Calu3 (cell line): ENCODE measurements around the gene CIRBP. TPM values are rescaled to one million over a fixed set of nuclear protein-coding genes. Genes with fewer than 3 reads are reported as not detected.

Experiments used
- BruUV-seq: library from RNA; stranded (reverse); fragments of 400-500 nt; replicated peaks from 2 replicates; lab custom pipeline; 2021; lab: Mats Ljungman, UMichigan
- CTCF ChIA-PET: fragments of 300-600 bp; sonication (Branson Sonifier 250); formaldehyde crosslinking; loops from one replicate; lab custom pipeline; 2022; ENCODE audit warnings: antibody characterized with exemption; lab: Charles Lee
- DNase-seq: peaks from one replicate; pipeline ENCODE4 v3.0.0; 2022
- H3K27ac Mint-ChIP-seq: one replicate; pipeline ENCODE4 v1.8.0; 2022; ENCODE audit warnings: mixed read lengths; ENCODE audit not compliant: unreplicated experiment
- H3K27me3 Mint-ChIP-seq: one replicate; pipeline ENCODE4 v1.8.0; 2022; ENCODE audit warnings: mixed read lengths; ENCODE audit not compliant: unreplicated experiment
- H3K36me3 Mint-ChIP-seq: one replicate; pipeline ENCODE4 v1.8.0; 2022; ENCODE audit warnings: mild to moderate bottlenecking, moderate library complexity, mixed read lengths; ENCODE audit not compliant: insufficient read depth, unreplicated experiment
- H3K4me1 Mint-ChIP-seq: one replicate; pipeline ENCODE4 v1.8.0; 2022; ENCODE audit warnings: mild to moderate bottlenecking, low read depth, mixed read lengths; ENCODE audit not compliant: unreplicated experiment
- H3K4me3 Mint-ChIP-seq: one replicate; pipeline ENCODE4 v1.8.0; 2022; ENCODE audit warnings: mild to moderate bottlenecking, low read depth, moderate library complexity, mixed read lengths; ENCODE audit not compliant: unreplicated experiment
- H3K9me3 Mint-ChIP-seq: one replicate; pipeline ENCODE4 v1.8.0; 2022; ENCODE audit warnings: low read depth, mixed read lengths; ENCODE audit not compliant: unreplicated experiment
- intact Hi-C: fragments of 100-400 bp; cut with micrococcal nuclease; formaldehyde crosslinking; loops from one replicate; pipeline ENCODE4 v1.10.0; 2022; ENCODE audit not compliant: unreplicated experiment
- total RNA-seq: library from RNA; stranded (reverse); gene quantifications from 2 replicates; pipeline ENCODE4 v1.2.3, GENCODE V29; 2022
- TF ChIP-seq, protein P1 (sequence below): fragments of 200-600 bp; IDR thresholded peaks from one replicate; pipeline ENCODE4 v1.8.0; 2022; ENCODE audit warnings: antibody characterized with exemption; ENCODE audit not compliant: unreplicated experiment

The CIRBP gene
- total RNA-seq, 1 experiment from 2014 or later: 102 TPM

DNA sequence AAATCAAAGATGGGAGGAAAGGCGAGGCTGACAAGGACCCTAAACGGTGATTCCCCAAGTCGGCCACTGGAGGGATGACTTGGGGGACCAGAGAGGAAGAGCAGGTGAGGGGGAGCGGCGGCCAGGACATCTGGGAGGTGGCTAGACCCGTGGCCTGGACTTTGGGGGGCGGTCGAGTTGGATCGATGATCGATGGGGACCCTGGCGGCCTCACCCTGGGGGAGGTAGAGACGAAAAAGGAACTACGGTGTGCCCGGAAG lies 7.7 kb upstream of the CIRBP start:
- CTCF ChIA-PET: interaction anchor here (1.2 to 1.7 kb wide), 2 partner anchors 8 to 17 kb away, joined by 4 to 6 read pairs; no protein-coding TSS in a partner anchor
- no peaks in the 10 kb centered on the region for H3K9me3 Mint-ChIP-seq
- H3K27ac Mint-ChIP-seq: peak overlapping the region; percentile 97
- no peaks in the 10 kb centered on the region for H3K27me3 Mint-ChIP-seq
- H3K4me3 Mint-ChIP-seq: peak overlapping the region; percentile 90
- TF ChIP-seq, protein P1, sequence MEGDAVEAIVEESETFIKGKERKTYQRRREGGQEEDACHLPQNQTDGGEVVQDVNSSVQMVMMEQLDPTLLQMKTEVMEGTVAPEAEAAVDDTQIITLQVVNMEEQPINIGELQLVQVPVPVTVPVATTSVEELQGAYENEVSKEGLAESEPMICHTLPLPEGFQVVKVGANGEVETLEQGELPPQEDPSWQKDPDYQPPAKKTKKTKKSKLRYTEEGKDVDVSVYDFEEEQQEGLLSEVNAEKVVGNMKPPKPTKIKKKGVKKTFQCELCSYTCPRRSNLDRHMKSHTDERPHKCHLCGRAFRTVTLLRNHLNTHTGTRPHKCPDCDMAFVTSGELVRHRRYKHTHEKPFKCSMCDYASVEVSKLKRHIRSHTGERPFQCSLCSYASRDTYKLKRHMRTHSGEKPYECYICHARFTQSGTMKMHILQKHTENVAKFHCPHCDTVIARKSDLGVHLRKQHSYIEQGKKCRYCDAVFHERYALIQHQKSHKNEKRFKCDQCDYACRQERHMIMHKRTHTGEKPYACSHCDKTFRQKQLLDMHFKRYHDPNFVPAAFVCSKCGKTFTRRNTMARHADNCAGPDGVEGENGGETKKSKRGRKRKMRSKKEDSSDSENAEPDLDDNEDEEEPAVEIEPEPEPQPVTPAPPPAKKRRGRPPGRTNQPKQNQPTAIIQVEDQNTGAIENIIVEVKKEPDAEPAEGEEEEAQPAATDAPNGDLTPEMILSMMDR: no peak
- peaks cover 29% of the 10 kb centered on the region for H3K4me1 Mint-ChIP-seq
- peaks cover 79% of the 10 kb centered on the region for H3K36me3 Mint-ChIP-seq
- intact Hi-C loops: no loop called here
- no peak for DNase-seq
- BruUV-seq: no TSS peak

DNA sequence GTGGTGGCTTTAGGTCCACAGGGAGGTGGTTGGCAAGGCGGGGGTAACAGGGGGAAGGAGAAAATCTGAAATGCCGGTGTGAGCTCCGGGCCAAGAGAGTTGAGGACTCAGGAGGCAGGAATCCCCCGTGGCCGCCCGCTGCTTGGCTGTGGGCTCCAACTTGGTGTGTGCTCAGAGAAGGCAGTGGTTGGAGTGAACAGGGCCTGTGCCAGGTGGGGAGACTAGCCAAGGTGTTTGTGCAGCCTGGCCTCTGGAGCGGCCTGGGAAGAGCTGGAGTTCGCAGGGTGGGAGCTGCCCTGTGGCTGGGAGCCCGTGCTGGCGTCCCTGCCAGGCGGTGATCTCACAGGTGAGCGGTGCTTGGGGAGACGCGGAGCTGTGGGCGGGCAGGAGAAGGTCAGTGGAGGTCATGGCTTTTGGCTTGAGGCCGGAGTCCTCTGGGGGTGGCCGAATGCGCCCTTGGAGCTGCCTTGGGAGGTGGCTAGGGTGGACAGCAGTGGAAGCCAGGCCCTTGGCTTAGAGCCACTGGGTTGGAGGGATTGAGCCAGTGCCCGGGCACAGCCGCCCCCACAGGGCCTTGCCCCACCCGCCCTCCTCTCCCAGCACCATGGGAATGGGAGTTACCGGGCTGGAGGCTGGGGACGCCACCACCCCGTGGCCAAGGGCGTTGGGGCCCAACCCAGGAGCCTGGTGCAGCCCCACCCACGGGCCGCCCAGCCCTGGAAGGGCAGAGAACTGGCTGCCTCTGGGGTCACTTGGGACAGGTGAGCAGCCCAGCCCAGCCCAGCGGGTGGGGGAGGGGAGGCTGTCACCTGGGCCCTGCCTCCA lies 7.1 kb upstream of the CIRBP start:
- Mint-ChIP-seq H3K4me1 (peaks cover 31% of the 10 kb centered on the region), H3K27me3 (no peaks in the 10 kb centered on the region), H3K4me3 (peak overlapping the region; percentile 90), H3K9me3 (no peaks in the 10 kb centered on the region), H3K36me3 (peaks cover 78% of the 10 kb centered on the region), H3K27ac (peak overlapping the region; percentile 97)
- TF ChIP-seq, protein P1: no peak
- TSS peak; percentile 43 for BruUV-seq
- intact Hi-C loops: no loop called here
- CTCF ChIA-PET: interaction anchor here (1.2 to 1.7 kb wide), 2 partner anchors 9 to 18 kb away, joined by 4 to 6 read pairs; no protein-coding TSS in a partner anchor
- peak; percentile 75 for DNase-seq

DNA sequence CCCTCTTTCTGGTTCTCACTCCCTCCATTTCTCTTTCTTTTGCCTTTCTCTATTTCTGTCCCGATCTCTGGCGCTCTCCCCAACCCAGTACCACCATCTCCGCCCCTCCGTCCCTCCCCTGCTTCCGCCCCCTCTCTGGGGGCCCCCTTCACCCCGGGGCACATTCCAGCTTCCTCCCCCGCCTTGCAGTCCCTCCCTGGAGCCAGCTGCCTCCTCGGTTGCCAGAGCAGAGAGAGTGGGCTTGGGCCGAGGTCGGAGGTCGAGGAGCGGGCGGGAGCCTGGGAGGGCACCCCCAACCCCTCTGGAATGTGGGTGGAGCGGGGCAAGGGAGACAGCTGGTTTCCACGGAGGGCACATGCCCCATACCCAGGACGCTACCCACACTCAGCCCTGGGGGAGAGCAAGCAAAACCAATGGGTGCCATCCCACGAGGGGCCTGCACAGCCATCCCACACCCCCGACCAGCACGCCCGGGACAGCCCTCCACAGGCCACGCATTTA lies 6.5 kb upstream of the CIRBP start:
- Mint-ChIP-seq H3K4me1 (peaks cover 34% of the 10 kb centered on the region), H3K27ac (no peak overlapping the region), H3K9me3 (no peaks in the 10 kb centered on the region), H3K4me3 (peak overlapping the region; percentile 90), H3K36me3 (peaks cover 79% of the 10 kb centered on the region), H3K27me3 (no peaks in the 10 kb centered on the region)
- BruUV-seq: no TSS peak
- intact Hi-C loops: no loop called here
- TF ChIP-seq, protein P1: no peak
- DNase-seq: no peak
- CTCF ChIA-PET: interaction anchor here (1.4 to 1.7 kb wide), 2 partner anchors 9 to 18 kb away, joined by 4 to 6 read pairs; no protein-coding TSS in a partner anchor

DNA sequence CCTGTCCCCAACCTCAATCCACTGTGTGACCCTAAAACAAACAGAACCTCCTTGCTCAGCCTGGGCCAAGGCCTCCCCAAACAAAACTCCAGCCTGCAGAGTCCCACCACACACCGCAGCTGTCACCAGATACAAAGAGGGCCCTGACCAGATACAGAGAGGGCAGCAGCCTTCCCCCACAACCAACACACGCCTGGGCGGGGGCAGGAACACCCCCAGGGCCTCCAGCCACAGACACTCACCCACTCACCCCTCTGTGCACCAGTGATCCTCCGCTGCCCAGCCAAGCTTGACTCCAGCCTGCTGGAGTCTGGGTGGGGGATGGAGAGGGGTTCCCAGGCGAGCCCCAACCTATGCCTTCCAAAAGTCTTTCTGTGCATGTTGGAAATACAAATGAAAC lies 5.9 kb upstream of the CIRBP start:
- intact Hi-C loops: no loop called here
- DNase-seq: no peak
- TSS peak; percentile 7 for BruUV-seq
- no peak overlapping the region for H3K27ac Mint-ChIP-seq
- peak overlapping the region; percentile 90 for H3K4me3 Mint-ChIP-seq
- TF ChIP-seq, protein P1: no peak
- no peaks in the 10 kb centered on the region for H3K27me3 Mint-ChIP-seq
- H3K9me3 Mint-ChIP-seq: no peaks in the 10 kb centered on the region
- peaks cover 79% of the 10 kb centered on the region for H3K36me3 Mint-ChIP-seq
- CTCF ChIA-PET: interaction anchor here (1.4 kb wide), 1 partner anchor 19 kb away, joined by 4 read pairs; no protein-coding TSS in a partner anchor
- H3K4me1 Mint-ChIP-seq: peaks cover 35% of the 10 kb centered on the region
